Pons (tissue), 1 donor: ENCODE measurements around the gene HOXB7.

Source experiments
- DNase-seq: peaks from one replicate; pipeline ENCODE4 v3.0.0-alpha.2; 2016; ENCODE audit warnings: low spot score

Gene HOXB7

DNA sequence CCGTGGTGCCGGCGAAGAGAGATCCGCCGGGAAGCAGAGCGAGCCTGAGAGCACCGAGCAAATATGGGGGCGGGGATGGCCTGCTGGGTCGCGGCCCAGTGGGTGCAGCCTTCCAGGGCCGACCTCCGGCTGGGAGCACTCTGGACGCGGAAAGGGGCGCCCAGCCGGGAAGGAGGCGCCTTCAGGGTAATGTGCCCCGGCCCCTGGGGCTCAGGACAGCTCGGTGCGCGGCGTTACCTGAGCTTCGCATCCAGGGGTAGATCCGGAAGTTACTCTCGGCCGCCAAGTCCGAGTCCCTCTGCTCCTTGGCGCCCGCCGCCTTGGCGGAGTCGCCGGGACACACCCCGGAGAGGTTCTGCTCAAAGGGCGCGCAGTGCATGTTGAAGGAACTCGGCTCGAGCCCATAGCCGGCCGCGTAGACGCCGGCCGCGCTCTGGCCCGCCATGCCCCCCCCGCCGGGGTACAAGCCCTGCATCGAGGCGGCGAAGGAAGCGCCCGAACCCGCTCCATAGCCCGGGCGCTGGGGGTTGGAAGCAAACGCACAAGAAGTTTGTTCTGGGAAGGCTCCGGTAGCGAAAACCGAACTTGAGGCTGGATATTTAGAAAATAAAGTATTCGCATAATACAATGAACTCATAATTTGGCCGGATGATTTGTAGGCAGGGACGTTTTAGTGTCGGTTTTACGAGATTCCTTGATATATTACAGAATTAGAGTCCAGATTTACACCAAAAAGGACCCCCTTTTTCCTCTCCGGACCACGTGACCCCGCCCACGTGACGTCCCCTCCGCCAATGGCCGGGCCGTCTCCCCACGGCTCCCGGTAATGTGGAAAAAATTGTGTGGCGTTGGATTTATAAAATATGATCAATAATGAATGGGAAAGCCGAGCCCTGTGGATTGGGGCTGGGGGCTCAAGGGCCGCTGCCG lies at the start of gene HOXB7:
HOXB7 (minus strand) TSS at position 736 of the 930 bp plus-strand sequence; CDS start at position 637, 99 bp downstream.
- no peak for DNase-seq

DNA sequence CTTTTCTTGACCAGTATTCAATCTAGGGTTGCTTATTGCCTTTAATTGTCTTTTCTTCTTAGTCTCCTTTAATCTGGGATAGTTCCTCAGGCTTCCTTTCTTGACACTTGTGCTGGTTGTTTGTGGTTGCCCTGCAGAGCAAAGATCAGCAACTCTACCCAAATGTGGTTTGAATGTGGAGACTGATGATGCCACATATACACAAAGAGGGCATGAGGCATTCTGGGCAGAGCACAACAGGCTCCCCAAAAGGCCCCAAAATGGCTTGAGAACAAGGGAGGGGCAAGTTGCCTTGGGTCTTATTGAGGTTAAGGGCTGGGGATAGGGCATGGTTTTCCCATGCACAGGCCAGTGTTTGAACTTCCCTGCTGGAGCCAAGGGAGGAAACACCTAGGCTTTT lies 45.1 kb upstream of the HOXB7 start:
- DNase-seq, result no peak

DNA sequence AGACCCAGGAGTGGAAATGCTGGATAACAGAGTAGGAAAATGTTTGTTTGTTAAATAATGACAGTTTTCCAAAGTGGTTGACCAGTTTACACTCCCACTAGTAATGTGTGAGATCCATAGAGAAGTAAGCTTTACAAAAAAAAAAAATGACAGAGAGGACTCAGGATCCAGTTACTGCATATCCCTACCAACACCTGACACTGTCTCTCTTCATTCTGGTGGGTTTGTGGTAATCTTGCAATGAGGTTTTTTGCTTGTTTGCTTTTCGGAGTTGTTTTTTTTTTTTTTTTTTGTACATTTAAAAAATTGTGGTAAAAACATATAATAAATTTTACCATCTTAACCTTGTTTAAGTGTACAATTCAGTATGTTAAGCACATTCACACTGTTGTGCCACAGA lies 38.9 kb upstream of the HOXB7 start:
- DNase-seq, result no peak

DNA sequence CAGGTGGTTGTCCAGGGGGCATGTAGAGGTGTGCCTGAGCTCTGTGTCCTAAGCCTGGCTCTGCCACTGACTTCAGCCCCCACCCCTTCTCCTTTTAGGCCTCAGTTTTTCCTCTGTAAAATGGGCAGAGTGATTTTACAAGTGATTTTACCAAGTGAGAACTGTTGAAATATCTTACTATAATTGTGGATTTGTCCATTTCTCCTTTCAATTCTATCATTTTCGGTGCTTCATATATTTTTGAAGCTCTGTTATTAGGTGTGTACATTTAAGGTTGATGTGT lies 37.1 kb upstream of the HOXB7 start:
- no peak for DNase-seq

DNA sequence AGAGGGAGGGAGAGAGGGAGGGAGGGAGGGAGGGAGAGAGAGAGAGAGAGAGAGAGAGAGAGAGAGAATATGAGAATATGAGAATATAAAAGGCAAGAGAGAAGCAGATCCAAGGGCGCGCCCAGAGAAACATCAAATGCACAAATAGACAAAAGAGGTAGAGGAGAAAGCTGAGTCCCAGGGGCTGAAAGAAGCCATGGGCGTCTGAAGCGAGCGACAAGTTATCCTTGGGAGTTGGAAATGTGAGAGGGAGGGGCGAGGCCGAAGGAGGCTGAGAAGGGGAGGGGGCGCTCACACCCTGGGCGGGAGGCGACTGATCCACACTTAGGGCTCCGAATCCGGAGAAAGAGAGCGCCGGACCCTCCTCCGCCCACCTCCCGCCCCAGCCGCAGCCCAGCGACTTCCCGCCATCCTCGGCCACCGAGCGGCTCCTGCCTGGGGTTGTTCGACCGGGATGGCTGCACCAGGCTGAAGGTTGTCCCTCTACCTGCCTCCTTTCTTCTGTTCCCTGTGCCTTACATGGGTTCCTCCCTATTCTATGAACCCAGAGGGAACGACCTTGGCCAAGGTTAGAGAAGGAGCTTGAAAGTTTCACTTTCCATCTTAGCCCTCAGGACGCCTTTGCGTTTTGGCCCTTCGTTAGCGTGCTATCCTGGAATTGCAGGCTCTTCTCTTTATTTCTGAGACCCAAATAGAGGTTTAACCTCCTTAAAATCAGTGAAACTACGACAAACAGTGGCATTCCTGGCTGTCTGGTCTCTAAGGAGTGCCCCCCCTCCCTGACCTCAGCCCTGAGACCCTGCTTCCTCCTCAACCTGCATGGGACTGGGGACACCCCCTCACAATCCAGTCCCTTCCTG lies 36.5 kb upstream of the HOXB7 start:
- no peak for DNase-seq

DNA sequence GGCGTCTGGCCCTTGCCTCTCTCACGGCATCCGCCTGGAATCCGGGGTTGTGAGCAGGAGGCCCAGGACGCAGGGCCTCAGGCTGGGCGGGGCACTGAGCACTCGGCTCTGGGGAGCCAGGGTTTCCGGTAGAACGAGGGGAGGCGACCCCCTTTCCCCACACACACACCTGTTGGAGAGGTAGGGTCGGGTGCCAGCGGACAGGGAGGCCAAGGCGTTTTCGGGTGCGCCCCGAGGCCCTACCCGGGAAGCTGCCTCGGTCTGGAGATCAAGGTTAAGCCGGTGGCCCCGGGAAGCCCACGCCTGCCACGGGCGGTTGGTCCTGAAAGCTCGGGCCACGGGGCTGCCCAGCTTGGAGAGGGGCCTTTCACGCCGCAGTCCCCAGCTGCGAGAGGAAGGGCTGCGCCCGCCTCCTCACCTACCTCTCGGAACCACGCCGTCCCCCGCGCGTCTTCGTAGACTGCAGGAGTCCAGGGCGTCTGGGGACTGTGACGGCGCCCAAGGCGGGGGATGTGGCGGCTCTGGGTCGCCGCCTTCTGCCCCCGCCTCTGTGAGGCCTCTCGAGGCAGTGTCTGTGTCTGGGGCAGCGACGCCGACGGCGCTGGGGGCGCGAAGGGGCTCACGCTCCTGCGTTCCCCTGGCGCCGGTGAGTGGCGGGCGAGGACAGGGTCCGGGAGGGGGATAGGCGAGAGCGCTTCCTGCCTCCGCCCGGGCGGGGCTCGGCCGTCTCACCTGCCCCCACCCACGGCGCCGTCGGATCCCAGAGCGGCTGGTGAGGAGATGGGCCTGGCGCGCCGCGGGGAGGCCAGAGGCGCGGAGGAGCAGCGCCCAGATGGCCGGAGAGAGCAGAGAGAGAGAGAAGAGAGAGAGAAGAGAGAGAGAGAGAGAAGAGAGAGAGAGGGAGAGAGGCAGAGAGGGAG lies 35.6 kb upstream of the HOXB7 start:
- no peak for DNase-seq

DNA sequence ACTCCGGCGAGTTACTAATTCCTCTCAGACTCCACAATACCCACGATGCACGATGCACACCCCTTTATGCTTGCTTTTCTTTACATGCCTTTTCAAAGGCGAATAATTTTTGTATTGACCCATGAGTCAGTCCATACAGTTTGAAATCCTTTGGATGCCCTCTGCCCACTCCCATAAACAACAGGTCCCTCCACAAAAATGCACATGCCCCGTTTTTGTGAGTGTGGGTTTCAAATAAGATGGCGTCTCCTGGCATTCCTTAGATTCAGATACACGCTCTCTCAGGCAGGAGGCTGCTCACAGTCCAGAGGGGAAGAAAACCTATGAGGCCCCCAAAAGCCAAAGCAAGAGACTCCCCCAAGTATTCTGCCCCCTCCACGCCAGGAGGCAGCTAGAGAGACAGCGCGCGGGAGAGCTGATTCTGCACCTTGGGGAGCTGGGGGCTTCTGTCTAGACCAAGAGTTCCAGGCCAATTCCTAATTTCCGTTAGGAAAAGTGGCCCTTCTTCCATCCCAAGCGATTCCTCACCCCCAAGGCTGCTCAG lies 34.9 kb upstream of the HOXB7 start:
- DNase-seq, result no peak

DNA sequence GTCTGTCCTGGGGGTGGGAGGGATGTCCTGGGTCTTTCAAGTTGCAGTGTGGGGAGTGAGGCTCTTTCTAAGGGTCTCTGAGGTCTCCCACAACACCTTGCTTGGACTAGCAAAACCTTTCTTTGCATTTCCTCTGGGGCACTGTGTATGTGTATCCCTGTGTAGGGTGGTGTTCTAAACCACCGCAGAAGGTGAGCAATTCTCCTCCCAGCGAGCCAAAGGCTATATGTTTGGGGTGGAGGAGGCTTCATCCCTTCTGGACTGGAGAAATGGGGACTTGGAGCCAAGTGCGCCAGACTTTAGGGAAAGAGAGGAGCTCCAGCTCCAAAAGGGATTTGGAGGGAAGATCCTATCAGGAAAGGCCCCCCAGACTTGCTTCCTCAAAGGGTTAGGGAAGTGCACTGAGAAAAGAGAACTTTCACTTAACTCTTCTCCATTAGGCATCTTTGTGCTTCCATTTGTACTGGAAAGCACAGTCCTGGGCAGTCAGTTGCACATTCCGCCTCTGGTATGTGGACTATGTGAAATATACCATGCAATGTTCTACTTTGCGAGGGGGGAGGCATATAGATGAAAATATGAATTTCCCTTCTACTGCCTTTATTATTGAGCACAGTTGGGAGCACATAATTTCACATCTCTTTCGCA lies 34.2 kb upstream of the HOXB7 start:
- no peak for DNase-seq

DNA sequence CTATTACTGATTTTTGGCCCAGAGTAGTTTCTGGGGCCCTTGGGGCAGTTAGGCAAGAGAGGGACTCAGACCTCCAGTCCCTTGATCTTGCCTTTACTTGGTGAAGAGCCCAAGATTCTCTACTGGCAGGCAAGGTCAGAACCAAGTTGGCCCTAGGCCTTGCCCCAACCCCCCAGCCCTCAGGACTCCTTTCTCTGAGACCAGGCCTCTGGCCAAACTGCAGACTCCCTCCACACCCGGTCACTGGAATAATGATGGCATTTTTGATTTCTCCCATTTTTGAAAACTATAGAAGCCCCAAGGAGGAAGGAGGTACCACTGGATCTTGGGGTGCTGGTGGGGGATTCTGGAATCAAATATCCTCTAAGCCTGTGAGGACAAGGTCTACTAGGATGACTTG lies 33.3 kb upstream of the HOXB7 start:
- no peak for DNase-seq

DNA sequence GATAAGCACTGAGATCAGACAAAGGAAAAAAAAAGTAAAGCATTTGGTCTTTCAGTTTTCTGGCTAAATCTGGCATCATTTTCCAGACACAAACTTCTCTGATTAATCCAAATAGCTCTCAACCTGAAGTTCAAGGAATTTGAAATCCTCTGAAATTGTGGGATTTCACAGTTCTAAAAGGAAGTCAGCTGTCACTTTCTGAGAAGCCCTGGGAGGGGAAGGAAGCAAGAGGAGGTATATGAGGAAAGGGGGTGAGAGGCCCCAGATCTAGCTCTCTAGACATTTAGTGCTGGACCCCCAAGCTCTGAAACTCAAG lies 32.8 kb upstream of the HOXB7 start:
- no peak for DNase-seq

DNA sequence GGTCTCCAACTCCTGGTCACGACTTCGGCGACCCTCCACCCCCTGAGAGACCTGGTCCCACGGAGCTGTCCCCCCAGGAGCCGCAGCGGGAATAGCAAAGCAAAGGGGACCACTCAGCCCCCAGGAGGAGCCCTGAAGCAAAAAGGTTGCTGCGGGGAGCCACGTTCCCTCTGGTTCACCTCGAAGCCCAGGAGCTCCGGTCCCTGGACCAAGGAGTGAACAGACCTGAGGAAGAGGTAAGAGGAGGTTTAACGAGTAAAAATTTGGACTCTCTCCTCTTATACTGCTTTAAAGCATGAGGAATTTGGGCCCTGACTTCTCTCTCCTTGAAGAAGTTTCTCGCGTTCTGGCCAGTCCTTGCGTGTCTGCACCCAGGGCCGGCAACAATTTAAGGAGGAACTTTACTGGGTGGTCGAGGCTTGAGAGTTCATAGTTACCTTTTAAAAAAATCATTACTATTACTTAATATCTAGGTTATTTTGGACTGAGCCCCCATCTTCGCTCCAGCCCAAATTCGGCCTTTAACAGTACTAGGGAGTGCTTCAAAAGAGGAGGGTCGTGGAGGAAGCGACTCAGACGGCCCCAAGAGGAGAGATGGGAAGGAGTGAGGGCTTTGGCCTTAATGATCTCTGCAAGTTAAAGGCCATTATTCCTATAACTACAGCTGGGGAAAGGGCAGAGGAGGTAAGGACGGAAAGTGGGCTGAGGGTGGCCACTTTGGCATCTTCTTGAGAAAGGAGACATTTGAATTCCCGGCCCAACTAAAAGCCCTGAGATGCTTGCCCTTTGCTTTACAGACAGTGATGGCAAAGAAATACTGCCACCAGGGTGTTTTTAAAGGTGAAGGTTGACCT lies 32.3 kb upstream of the HOXB7 start:
- DNase-seq, result no peak

DNA sequence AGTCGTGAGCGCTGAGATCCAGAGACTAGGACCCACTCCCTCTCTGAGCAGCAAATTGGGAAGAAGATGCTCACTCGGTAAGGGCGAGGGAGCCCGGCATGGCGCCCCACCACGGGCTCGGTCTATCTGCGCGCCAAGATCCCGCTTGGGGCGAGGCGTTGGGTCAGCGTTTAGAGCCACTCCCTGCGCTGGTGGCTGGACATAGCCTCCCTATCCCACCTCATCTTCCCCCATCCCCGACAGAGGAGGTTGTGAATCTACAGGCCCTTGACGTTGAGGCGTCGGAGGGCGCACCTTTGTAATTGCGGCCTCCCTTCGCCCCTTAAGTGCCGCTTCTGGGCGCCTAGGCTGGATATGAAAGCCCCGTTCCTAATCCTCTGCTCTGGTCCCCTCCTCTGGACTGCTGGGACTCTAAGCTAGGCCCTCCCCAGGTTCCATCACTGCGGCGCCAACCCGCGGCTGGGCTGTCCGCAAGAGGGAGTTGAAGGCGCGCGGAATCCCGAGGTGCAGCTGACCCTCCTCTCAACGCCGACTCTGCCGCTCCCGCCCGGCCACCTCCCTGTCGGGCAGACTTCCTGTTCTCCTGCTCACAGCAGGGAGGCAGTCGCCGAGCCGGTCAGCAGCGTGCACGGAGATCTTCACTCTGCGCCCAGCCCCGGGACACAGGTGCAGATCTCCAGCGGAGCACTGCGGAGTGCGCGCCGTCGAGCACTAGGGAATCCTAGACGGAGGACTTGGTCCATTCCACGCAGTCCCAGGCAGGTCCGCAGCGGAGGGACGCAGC lies 31.4 kb upstream of the HOXB7 start:
- no peak for DNase-seq

DNA sequence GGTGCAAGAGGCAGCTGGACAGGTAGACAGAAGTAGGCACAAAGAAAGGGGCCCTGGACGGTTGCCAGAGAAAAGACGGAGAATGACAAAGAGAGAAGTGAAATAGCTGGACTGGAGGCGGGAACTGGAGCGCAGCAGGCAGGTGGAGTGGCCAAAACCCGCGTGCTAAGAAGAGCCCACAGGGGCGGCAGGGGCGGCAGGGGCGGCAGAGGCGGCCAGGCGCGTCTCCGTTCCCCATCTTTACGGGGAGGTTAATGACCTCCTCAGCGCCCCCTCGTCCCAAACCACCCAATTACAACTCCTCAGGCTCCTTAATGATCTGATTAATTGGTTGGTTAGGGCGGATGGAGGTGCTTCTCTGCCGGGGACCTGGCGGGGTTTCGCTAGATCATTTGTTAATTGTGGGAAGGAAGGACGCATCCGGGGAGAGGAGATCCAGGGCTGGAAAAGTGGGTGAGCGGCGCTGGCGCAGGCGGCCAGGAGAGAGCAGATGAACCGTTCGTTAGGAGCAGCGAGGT lies 30.8 kb upstream of the HOXB7 start:
- DNase-seq, result no peak

DNA sequence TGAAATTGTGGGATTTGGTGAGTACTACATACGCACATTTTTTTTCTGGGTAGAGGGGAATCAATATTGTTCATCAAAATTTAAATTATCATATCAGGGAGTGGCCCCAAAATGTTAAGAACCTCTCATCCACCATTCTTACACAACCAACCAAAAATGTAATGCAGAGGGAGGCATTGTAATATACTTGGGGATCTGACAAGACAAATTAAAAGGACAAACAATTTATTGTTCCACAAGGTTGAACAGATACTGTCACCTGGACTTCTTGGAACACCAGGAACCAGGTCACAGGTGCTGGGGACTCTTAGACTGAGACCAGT lies 30.0 kb upstream of the HOXB7 start:
- DNase-seq, result no peak

DNA sequence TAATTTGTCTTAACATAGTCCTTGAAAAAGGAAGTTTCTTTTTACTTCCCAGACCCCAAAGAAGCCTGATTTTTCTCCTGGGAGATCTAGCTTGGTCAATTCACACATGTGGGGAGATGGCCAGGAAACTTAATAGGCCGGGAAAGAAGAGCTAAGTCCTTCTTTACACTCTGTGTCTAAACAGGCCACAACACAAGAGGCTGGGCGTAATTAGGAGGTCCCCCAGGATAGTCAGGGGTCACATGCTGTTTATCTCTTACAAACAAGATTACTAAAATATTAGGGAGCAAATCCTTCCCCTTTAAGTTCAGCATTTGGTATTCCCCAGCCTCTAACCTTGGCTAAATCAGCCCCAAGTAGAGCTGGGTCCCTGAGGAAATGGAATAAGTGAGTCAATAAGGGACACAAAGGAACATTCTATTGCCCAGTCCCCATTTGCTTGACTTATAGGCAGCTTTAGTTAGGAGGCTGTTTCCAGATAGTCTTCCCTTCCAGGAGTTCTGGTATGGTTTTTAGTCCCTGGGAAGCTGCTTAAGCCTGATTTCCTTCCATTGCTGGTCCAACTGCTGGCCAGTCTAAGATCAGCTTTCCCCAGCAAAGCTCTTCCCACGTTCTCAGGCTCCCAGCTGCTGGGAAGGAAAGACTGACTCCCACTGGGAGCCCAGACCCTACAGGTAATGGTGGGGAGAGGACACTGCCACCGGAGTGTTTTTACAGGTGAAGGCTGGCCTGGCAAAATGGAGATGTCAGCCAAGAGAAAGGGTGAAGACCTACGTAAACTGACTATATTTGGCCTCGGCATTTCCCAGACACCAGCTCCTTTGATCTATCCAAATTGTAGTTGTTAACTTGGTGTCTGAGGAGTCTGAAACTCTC lies 29.4 kb upstream of the HOXB7 start:
- DNase-seq, result no peak

DNA sequence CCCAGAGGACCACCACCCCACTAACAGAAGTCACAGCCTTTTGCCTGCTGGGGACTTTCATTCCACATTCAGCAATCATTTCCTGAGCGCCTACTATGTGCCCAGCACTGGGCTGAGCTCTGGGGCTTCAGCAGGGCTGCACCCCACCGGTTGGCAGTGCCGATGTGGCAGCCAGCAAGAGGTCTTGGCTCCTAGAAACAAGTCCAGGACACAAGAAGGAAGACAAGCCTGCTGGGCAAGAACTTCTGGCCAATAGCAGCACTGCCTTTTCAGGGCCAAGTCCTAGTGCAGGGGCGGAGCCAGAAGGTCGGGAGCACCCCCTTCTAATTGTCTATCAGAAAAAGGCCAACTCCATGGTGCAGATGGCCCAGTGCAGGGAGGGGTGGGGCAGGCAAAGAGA lies 28.3 kb upstream of the HOXB7 start:
- no peak for DNase-seq

DNA sequence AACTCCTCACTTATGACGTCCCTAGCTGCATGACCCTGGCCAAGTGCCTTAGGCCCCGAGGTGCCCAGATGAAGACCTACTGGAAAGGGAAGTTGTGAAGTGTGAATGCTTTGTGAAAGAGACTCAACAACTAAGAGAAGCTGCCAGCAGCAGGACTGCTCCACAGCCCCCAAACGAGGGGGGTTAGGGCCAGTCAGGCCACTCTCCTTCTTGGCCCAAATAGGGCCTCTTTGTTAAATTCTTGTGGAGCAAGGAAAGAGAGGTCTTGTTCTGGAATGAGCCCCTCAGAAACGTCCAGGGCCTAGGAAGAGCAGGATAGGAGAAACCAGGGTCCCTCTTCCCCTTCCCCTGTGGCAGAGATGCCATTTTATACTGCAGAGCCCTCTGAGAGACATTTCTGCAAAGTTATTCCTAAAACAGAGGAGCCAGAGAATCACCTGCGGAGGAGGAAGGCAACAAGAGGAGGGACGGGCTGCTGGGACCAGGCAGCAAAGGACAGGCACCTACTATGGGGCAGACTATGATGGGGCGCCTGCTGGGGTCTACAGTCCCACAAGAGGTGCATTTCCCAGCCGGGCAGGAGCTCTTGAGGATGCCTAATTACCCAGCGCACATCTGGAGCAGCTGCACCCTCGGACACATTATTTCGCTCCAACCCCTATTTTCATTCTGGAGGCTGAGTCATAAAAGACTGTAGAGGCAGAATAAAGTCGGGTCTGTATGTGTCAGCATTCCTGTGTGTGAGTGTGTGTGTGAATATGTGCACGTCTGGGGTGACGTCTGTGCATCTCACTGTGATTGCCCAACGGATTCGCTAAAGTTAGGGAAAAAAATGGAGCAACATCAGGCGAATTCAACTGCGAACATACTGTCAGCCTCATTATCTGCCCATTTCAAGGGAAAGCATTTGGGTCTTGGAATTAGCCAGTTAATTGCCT lies 26.8 kb upstream of the HOXB7 start:
- DNase-seq, result no peak
